GM12865 (cell line): ENCODE results near the gene TFDP2.

ENCODE experiments used
- DNase-seq: peaks from one replicate; pipeline ENCODE4 v3.0.0; 2010; ENCODE audit warnings: low read depth
- H3K4me3 ChIP-seq: 2 replicates; pipeline ENCODE4 v1.5.1; 2011; ENCODE audit warnings: mild to moderate bottlenecking, low read depth, low read length, control low read depth
- CTCF ChIP-seq: IDR thresholded peaks from 2 replicates; pipeline ENCODE4 v1.5.1; 2011; ENCODE audit warnings: low read length, control low read depth, low read depth, inconsistent platforms; ENCODE audit not compliant: insufficient read depth; ENCODE audit errors: missing control alignments

The TFDP2 gene

DNA sequence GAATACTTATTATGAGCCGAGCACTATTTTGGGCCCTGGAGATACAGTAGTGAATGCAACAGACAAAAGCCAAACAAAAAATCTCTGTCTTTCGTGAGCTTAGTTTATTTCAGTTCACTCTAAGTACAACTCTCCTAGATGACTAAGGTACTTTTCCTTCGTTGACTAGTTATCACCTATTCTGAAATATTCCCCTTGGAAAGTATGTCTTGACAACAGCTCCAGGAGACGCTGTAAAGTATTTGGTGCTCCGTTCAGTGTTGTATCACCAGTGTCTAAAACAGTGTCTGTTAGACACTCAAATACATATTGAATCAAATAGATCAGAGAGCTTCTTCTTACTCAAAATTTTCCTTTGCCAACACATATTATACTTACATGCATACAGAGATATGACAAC lies 119.6 kb downstream of the TFDP2 start:
- H3K4me3 ChIP-seq: no peak overlapping the region
- no peak for DNase-seq

GRCh38 chr3:142029052-142029642 lies 120.2 kb downstream of the TFDP2 start:
- peak overlapping the region; percentile 78 for H3K4me3 ChIP-seq
- TF ChIP-seq CTCF: no peak
- peak; percentile 75 for DNase-seq

More for the DNA sequence above, 119.6 kb downstream of the TFDP2 start:
- TF ChIP-seq CTCF: no peak

GRCh38 chr3:142028243-142028777 lies 121.0 kb downstream of the TFDP2 start:
- TF ChIP-seq CTCF: peak; percentile 4
- DNase-seq: peak; percentile 90
- peak overlapping the region; percentile 78 for H3K4me3 ChIP-seq

DNA sequence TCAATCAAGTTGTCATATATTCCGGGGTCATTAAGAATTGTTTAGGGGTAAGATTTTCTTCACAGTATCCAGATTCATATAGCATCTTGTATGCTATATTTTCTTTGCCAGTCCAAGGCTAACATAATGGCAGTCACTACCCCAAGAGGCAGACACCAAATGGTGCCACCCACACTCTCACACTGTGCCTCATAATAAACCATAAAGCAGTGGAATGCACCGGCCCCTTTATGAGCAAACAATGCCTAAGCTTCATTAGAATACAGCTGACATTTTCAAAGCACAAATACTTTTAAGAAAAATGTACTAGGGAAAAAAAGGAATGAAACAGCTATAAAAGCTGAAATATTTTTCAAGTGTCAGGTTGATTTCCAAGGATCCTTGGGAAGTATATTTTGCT lies 121.6 kb downstream of the TFDP2 start:
- DNase-seq: peak; percentile 58

GRCh38 chr3:142027300-142027699 lies 122.0 kb downstream of the TFDP2 start:
- peak; percentile 7 for DNase-seq

More for the DNA sequence above, 121.6 kb downstream of the TFDP2 start:
- no peak for TF ChIP-seq CTCF
- H3K4me3 ChIP-seq: peak overlapping the region; percentile 78

DNA sequence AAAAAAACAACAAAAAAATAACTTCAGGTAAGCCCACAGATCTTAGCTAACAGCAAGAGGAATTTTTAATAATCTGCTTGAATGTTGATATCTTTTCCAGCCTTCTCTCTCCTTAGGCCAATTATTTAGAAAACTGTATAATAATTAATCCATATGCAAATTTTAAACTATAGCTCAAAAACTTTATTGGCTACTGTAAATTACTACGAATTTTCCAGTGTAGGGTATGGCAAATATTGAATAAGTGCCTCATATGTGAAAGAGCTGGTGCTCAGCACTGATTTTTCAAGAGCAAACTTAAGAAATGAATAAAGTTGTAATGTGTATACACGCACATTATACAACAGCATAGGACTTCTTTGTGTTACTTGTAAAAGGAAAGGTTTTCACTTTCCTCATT lies 123.0 kb downstream of the TFDP2 start:
- H3K4me3 ChIP-seq: peak overlapping the region; percentile 78; the same call in 1 of the 2 replicates
- no peak for DNase-seq

More at GRCh38 chr3:142027300-142027699, 122.0 kb downstream of the TFDP2 start:
- no peak for TF ChIP-seq CTCF
- peak overlapping the region; percentile 78 for H3K4me3 ChIP-seq

More for the DNA sequence above, 123.0 kb downstream of the TFDP2 start:
- TF ChIP-seq CTCF: no peak
